Glutamatergic neuron (in vitro differentiated cells): Measurements from ENCODE around the gene ARPC1A. TPM values are rescaled to one million over a fixed set of nuclear protein-coding genes. Genes with fewer than 3 reads are reported as not detected.
"Not testable (repeated sequence)": the region's sequence is repeated elsewhere in the genome, so short reads cannot be mapped to it uniquely, and the experiment has no call there.

Source experiments
- DNase-seq: peaks from one replicate; pipeline ENCODE4 v3.0.0; 2022
- H3K27ac Mint-ChIP-seq: one replicate; pipeline ENCODE4 v1.8.0; 2020; ENCODE audit warnings: mild to moderate bottlenecking, mixed read lengths, inconsistent platforms; ENCODE audit not compliant: unreplicated experiment
- H3K27me3 Mint-ChIP-seq: one replicate; pipeline ENCODE4 v1.8.0; 2020; ENCODE audit warnings: mild to moderate bottlenecking, moderate library complexity, mixed read lengths, inconsistent platforms; ENCODE audit not compliant: unreplicated experiment
- H3K36me3 Mint-ChIP-seq: one replicate; pipeline ENCODE4 v1.8.0; 2020; ENCODE audit warnings: mild to moderate bottlenecking, mixed read lengths, inconsistent platforms; ENCODE audit not compliant: unreplicated experiment
- H3K4me1 Mint-ChIP-seq: one replicate; pipeline ENCODE4 v1.8.0; 2020; ENCODE audit warnings: mild to moderate bottlenecking, low read depth, mixed read lengths, inconsistent platforms; ENCODE audit not compliant: unreplicated experiment
- H3K4me3 Mint-ChIP-seq: one replicate; pipeline ENCODE4 v1.8.0; 2020; ENCODE audit warnings: mild to moderate bottlenecking, mixed read lengths, inconsistent platforms; ENCODE audit not compliant: unreplicated experiment
- H3K9me3 Mint-ChIP-seq: one replicate; pipeline ENCODE4 v1.8.0; 2020; ENCODE audit warnings: mild to moderate bottlenecking, moderate library complexity, mixed read lengths, inconsistent platforms; ENCODE audit not compliant: unreplicated experiment
- total RNA-seq: library from RNA; stranded (reverse); fragmentation: NEBNext Ultra II Directional; extraction: Animal tissue kit (Norgen Biotek cat#: 25700); gene quantifications from one replicate; pipeline ENCODE4 v1.2.1, GENCODE V29; 2021; ENCODE audit not compliant: unreplicated experiment
- TF ChIP-seq, protein P1 (sequence below): fragments of 200-600 bp; sonication (generic); IDR thresholded peaks from one replicate; pipeline ENCODE4 v1.5.0; 2021; ENCODE audit not compliant: partially characterized antibody, unreplicated experiment

Gene ARPC1A
- total RNA-seq, 1 donor from 2014 or later: 173 TPM

DNA sequence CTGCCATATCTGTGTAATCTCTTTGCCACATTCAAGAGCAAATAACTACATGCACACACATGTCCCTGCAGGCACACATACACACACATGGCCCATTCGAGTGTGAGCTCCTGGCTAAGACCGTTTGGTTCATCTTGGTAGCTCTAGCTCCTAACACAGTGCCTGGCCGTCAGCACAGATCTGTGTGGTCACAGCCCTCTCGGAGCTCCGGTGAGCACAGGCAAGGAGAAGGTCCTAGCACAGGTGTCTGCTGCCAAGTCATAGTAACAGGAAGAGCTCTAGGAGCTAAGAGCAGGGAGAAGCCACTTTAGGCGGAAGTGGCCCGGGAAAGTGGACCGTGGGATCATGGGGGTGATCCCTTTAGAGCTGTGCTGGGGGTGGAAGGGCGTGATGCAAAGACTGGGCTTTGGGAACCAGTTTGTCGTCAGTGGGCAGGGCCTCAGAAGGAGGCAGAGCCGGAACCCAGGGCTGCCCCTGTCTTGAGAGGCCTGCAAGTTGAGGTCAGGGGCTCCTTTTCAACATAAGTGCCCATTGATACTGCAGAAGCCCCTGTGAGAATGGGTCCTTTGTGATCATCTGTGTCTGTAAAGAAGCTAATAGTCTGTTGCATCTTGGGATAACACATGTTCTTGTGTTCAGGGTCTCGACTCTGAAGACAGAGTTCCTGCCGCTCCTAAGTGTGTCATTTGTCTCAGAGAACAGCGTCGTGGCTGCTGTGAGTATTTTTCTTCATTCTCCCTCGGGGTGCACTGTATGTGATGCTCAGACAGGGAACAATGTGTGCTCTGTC lies 32.2 kb downstream of the ARPC1A start:
- H3K4me3 Mint-ChIP-seq: no peak overlapping the region
- no peaks in the 10 kb centered on the region for H3K4me1 Mint-ChIP-seq
- no peak for DNase-seq
- H3K27ac Mint-ChIP-seq: no peak overlapping the region
- peaks cover 6% of the 10 kb centered on the region for H3K36me3 Mint-ChIP-seq
- H3K9me3 Mint-ChIP-seq: peaks cover 1% of the 10 kb centered on the region
- TF ChIP-seq, protein P1, sequence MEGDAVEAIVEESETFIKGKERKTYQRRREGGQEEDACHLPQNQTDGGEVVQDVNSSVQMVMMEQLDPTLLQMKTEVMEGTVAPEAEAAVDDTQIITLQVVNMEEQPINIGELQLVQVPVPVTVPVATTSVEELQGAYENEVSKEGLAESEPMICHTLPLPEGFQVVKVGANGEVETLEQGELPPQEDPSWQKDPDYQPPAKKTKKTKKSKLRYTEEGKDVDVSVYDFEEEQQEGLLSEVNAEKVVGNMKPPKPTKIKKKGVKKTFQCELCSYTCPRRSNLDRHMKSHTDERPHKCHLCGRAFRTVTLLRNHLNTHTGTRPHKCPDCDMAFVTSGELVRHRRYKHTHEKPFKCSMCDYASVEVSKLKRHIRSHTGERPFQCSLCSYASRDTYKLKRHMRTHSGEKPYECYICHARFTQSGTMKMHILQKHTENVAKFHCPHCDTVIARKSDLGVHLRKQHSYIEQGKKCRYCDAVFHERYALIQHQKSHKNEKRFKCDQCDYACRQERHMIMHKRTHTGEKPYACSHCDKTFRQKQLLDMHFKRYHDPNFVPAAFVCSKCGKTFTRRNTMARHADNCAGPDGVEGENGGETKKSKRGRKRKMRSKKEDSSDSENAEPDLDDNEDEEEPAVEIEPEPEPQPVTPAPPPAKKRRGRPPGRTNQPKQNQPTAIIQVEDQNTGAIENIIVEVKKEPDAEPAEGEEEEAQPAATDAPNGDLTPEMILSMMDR: no peak
- no peaks in the 10 kb centered on the region for H3K27me3 Mint-ChIP-seq

DNA sequence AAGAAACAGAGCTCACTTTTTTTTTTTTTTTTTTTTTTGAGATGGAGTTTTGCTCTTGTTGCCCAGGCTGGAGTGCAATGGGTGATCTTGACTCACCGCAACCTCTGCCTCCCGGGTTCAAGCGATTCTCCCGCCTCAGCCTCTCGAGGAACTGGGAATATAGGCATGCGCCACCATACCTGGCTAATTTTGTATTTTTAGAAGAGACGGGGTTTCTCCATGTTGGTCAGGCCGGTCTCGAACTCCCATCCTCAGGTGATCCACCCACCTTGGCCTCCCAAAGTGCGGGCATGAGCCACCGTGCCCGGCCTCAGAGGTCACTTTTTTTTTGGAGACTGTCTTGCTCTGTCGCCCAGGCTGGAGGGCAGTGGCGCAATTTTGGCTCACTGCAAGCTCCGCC lies 32.8 kb downstream of the ARPC1A start:
- not testable (repeated sequence) for H3K4me3 Mint-ChIP-seq, H3K36me3 Mint-ChIP-seq, H3K4me1 Mint-ChIP-seq, H3K27me3 Mint-ChIP-seq, H3K27ac Mint-ChIP-seq, DNase-seq, H3K9me3 Mint-ChIP-seq

DNA sequence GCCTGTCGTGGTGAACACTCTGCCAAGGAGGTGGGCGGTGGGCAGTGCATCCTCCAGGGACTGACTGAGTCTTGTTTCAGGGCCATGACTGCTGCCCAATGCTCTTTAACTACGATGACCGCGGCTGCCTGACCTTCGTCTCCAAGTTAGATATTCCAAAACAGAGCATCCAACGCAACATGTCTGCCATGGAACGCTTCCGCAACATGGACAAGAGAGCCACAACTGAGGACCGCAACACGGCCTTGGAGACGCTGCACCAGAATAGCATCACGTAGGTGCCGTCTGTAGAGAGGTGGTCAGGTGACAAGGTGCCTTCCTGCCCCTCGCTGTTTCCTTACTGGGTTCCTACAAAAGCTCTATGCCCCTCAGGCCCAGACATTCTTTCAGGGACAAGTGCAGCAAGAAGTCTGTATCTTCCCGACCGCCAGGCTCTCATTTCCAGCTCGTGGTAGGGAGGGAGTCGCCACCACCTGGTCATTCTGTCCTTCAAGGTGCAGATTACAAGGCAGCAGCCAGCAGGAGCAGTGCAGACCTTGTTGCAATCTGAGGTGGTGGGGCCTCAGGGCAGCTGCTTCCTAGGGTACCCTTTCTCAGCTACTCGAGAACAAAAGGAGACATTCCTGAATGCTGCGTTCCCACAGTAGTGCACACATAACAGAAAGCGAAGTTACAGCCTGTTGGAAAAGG lies 33.9 kb downstream of the ARPC1A start:
- Mint-ChIP-seq H3K36me3 (peaks cover 6% of the 10 kb centered on the region), H3K27me3 (no peaks in the 10 kb centered on the region), H3K4me1 (no peaks in the 10 kb centered on the region), H3K4me3 (no peak overlapping the region), H3K9me3 (peaks cover 2% of the 10 kb centered on the region), H3K27ac (no peak overlapping the region)
- DNase-seq: no peak
- TF ChIP-seq, protein P1: no peak

DNA sequence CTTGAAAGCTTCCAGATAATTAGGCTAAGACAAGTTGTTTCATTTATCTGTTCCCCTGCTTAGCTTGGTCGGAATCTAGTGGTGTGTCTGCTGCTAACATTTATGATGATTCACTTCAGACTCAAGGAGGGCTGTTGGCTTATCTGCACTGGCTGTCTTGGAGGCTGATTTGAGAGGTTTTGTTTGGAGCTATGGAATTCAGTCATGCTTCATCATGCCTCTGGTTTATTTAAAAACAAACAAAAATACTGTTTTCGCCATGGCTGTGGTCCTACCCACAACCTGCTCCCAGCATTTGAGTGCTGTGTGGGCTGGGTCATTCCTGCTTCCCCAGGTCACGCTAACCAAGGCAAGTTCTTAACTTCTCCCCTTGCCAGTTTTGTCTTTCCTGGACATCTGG lies 37.1 kb downstream of the ARPC1A start:
- no peak overlapping the region for H3K4me3 Mint-ChIP-seq
- H3K27ac Mint-ChIP-seq: no peak overlapping the region
- TF ChIP-seq, protein P1: no peak
- peaks cover 7% of the 10 kb centered on the region for H3K9me3 Mint-ChIP-seq
- H3K27me3 Mint-ChIP-seq: no peaks in the 10 kb centered on the region
- H3K4me1 Mint-ChIP-seq: no peaks in the 10 kb centered on the region
- peaks cover 9% of the 10 kb centered on the region for H3K36me3 Mint-ChIP-seq
- DNase-seq: no peak

DNA sequence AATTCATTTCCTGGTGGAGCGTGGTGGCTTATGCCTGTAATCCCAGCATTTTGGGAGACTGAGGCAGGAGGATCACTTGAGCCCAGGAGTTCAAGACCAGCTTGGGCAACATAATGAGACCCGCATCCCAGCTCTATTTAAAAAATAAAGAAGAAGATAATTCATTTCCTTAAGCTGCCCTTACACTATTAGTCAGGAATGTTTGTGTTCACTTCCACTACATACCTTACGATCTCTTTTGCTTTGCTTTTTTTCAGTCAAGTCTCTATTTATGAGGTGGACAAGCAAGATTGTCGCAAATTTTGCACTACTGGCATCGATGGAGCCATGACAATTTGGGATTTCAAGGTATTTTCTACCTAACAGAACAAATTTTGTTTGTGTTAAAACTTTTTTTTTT lies 37.6 kb downstream of the ARPC1A start:
- H3K36me3 Mint-ChIP-seq: peaks cover 6% of the 10 kb centered on the region
- TF ChIP-seq, protein P1: no peak
- DNase-seq: no peak
- no peak overlapping the region for H3K4me3 Mint-ChIP-seq
- no peak overlapping the region for H3K27ac Mint-ChIP-seq
- no peaks in the 10 kb centered on the region for H3K4me1 Mint-ChIP-seq
- H3K27me3 Mint-ChIP-seq: no peaks in the 10 kb centered on the region
- H3K9me3 Mint-ChIP-seq: peaks cover 7% of the 10 kb centered on the region
